Posterior vena cava (tissue), 2 donors: ENCODE results near the gene DRD4. TPM values are rescaled to one million over a fixed set of nuclear protein-coding genes. Genes with fewer than 3 reads are reported as not detected.

Source experiments
- DNase-seq: peaks from one replicate; pipeline ENCODE4 v3.0.0-alpha.2; 2020; ENCODE audit warnings: low spot score
- intact Hi-C, 2 donors: fragments of 100-400 bp; cut with DNase I; formaldehyde crosslinking; loops; one replicate each; pipeline versions ENCODE4 v1.14.1 to v1.14.2; 2022 to 2023
- total RNA-seq, 2 donors: library from RNA; stranded (reverse); fragmentation: NEBNext Ultra II Directional; extraction: Animal tissue kit (Norgen Biotek cat#: 25700); gene quantifications; one replicate each; pipeline ENCODE4 v1.2.1, GENCODE V29; 2021
- donor health status: DM: yes; HTN: yes; CAD: no.
- donor health status: DM: yes; HTN: yes; CAD: no.

The DRD4 gene
- total RNA-seq, 2 donors from 2014 or later: 0.48 to 0.51 TPM

DNA sequence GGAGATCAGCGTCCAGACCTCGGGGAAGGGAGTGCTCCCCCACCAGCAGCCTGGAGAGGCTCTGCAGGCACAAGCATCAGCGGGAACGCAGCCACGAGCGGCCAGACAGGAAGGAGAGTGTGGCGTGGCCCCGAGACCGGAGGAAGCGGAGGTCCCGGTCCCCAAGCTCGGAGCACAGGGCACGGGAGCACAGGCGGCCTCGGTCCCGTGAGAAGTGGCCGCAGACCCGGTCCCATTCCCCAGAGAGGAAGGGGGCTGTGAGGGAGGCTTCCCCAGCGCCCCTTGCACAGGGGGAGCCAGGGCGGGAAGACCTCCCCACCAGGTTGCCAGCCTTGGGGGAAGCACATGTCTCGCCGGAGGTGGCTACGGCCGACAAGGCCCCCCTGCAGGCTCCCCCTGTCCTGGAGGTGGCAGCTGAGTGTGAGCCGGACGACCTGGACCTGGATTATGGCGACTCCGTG is 28.2 kb upstream of the DRD4 start:
- intact Hi-C loops: no loop called here
- no peak for DNase-seq

DNA sequence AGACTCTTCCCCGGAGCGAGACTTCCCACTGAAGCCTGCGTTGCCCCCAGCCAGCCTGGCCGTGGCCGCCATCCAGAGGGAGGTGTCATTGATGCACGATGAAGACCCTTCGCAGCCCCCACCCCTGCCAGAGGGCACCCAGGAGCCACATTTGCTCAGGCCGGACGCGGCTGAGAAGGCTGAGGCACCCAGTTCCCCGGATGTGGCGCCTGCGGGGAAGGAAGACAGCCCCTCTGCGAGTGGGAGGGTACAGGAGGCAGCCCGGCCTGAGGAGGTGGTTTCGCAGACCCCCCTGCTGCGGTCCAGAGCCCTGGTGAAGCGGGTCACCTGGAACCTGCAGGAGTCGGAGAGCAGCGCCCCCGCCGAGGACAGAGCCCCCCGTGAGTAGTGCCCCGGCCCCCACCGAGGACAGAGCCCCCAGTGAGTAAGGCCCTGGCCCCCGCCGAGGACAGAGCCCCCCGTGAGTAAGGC is 27.7 kb upstream of the DRD4 start:
- intact Hi-C loops: no loop called here
- DNase-seq: peak; percentile 81

DNA sequence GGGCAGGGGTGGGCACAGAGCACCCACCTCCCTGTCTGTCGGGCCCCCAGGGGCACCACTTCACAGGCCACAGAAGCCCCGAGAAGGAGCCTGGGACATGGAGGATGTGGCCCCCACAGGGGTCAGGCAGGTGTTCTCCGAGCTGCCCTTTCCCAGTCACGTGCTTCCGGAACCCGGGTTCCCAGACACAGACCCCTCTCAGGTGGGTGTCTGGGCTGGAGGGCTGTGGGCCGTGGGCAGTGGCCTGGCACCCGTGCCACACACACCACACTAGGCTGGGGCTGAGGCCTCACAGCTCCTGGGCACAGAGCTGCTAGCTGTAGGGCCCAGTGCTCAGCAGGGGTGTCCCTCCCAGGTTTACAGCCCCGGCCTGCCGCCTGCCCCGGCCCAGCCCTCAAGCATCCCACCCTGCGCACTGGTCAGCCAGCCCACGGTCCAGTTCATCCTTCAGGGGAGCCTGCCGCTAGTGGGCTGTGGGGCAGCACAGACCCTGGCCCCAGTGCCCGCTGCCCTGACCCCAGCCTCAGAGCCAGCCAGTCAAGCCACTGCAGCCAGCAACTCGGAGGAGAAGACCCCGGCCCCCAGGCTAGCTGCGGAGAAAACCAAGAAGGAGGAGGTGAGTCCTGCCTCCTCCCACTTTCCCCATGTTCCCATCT is 26.8 kb upstream of the DRD4 start:
- DNase-seq: no peak
- intact Hi-C loops: no loop called here

DNA sequence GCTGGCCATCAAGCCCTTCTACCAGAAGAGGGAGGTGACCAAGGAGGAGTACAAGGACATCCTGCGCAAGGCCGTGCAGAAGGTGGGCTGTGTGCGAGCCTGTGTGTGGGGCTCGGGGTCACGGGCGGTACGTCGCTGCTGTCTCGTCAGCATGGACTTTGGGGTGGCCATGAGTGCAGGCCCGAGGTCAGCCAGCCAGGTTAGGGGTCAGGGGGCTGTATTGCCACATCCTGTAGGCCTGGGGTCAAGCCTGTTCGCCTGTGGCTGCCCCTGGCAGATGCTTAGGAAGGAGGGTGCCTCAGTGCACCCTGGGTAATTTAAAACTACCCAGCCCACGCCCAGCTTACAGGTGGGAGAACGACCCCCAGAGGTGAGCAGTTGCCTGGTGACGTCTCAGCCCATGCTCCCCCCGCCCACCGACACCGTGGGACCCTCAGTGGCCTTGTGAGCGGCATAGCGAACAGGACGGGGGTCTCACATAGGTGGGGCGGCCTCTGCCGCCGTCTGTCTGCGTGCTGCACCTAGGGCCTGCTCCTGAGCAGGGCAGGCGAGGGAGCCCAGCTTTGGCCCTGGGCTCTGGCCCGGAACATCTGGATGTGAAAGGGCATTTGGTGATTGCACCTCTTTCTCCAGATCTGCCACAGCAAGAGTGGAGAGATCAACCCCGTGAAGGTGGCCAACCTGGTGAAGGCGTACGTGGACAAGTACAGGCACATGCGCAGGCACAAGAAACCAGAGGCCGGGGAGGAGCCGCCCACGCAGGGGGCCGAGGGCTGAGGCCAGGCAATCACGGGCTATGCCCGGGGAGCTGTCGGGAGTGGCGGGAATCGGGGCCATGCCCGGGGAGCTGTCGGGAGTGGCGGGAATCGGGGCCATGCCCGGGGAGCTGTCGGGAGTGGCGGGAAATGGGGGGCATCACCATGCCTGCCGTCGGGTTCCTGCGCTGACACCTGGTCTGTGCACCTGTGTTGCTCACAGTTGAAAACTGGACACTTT is 25.8 kb upstream of the DRD4 start:
- intact Hi-C loops: no loop called here
- peak; percentile 75 for DNase-seq

DNA sequence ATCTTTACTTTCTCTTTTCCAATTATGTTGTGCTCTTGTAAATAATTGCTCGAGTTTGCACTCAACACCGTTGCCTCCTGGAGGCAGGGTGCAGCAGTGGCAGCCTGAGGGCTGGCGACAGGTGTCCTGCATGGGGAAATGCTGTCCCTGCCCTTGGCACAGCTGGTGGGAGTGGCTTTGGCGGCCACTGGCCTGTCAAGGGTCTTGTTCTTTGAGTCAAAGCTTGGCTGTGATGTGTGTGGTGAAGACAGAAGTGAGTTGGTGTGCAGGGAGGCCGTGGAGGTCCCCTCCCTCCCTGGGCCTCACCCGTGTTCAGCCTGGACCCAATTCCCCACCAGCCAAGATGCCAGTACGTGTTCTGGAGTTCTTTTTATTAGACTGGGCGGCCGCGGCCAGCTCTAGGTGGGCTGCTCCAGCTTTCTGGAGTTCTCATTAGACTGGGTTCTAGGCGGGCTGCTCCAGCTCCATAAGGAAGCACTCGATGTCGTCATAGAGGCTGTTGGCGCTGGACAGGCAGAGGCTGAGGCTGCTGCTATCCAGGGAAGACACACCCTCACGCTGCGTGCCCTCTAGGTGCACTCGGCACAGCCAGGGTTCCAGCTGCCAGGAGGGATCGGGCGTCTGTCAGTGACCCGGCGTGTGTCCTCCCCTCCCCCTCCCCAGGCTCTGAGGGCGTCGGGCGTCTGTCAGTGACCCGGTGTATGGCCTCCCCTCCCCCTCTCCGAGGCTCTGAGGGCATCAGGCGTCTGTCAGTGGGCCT is 24.7 kb upstream of the DRD4 start:
- intact Hi-C loops: no loop called here
- peak; percentile 81 for DNase-seq

DNA sequence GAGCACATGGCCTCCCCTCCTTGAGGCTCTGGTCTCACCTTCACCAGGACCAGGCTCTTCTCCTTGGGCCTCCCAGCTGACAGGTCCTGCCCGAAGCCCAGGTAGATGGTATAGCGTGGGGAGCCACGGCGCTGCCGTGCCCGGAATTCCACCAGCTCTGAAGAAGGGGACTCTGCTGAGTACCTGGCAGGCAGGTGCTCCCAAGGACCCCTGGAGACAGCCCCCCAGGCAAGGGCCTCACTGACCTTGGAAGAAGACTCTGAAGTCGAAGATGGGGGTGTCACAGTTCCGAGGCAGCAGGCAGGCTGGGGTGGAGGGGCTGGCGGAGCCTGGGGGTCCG is 24.1 kb upstream of the DRD4 start:
- intact Hi-C loops: no loop called here
- no peak for DNase-seq

DNA sequence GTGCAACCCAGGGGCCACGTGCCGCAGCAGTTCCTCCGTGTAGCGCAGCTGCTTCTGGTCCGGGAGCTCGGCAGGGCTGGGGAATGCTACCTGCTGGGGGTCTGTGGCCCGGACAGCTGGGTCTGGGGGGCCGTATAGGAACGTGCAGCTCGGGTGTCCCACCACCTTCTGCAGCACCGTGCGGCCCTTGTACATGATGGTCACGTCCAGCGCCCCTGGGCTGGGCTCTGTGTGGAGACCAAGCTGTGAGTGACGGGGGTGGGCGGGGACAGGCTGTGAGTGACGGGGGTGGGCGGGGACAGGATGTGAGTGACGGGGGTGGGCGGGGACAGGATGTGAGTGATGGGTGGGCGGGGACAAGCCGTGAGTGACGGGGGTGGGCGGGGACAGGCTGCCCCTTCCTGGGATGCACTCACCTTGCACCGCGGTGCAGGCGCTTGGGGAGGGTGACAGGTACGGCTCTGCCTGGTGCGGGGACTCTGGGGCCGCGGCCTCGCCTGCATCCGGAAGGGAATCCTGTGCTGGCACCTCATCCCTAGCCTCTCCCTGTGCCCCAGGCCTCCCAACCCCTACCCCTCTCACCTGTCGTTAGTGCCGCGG is 23.6 kb upstream of the DRD4 start:
- intact Hi-C loops: no loop called here

DNA sequence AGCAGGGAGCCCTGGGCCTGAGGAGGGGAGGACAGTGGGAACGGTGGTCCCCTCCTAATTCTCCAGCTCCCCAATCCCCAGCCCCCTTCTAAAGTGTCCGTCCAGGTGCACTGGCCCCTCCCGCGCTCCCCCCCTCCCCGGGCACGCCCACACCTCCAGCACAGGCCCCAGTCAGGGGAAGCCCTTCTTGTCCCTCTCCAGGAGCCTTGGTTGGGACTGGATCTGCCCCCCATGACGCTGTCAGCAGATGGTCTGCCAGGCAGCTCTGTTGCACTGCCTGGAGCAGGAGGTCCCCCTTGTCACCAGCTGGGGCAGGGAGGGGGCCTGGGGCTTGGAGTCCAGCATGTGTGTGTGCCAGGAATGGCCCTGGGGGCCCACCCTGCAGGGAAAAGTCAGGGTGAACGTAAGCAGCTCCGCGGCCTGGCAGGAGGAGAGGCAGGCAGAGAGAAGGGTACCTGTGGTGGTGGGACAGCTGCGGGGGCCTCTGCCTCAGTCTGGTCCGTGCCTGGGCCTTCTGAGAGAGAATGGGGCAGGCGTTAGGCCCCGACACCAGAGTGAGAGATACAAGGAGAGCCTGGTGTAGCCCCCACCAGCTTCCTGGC is 22.9 kb upstream of the DRD4 start:
- no peak for DNase-seq
- intact Hi-C loops: no loop called here

More for the DNA sequence above, 23.6 kb upstream of the DRD4 start:
- DNase-seq: no peak

DNA sequence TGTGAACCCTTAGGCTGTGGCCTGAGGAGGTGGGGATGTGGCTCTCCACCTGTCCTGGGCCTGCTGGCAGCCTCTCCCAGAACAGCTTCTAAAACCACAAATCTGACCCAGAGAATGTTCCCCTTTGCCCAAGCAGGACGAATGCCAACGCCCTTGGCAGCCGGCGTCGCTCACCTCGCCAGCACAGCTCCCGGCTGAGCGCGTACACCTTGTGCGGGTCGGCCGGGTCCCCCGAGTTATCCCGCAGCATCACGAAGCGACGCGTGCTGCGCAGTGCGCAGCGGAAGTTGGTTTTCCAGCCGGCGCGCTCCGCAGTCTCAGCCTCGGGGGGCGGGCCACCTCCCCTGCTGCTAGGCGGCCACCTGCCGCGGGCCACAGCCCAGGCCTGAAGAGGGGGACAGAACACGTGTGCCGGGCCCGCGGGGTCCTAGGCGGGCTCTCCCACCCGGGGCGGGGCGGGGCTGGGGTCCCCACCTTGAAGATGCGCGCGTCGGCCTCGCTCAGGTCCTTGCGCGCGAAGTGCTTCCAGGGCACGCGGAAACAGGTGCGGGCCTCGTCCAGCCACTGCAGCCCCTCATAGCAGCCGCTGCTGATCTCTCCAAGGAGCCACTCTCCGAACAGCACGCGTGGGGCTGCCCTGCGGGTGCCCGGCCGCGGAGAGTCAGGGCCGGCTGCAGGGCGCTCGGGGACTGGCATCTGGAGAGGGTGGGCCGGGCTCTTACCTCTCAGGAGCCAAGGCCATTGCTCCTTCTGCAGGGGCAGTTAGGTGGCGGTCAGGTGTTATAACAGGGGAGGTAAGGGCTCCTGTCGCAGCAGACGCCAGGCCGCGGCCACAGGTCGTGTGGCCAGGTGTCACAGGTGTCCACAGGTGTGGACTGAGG is 22.2 kb upstream of the DRD4 start:
- no peak for DNase-seq
- intact Hi-C loops: no loop called here

DNA sequence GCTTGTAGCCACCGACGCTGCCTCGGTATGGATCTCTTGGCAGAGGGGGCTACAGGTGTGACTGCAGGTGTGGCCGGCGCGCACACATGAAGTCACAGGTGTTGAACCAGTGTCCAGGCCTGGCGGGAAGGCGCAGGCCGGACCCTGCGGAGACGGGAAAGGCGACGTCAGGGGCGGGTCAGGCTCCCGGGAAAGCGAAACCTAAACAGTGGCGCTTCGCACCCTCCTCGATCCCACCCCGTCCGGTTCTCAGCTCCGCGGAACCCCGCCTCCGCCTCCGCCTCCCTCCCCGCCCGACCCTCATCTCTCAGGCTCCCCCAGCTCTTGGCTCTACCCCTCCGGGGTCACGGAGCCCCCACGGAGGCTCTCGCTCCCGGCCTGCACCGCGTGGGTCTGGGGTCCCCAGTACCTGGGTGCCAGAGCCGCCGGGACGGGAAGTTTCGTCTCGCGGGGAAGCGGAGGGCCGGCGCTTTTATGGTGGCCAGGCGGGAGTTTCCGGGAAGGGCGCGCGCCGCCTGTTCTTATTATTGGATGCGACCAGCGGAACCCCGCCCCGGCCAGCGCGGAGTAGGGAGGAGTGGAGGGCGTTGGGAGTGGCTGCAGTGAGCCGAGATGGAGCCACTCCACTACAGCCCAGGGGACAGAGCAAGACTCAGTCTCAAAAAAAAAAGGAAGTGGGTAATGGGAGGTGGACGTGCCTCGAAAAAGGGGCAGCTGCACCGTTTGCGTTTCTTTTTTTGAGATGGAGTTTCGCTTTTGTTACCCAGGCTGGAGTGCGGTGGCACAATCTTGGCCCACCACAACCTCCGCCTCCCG is 21.4 kb upstream of the DRD4 start, which contains the start of gene IRF7:
Gene IRF7 (minus strand): TSS at position 447 of the 816 bp plus-strand sequence. CDS start 586 bp downstream, outside the sequence.
- intact Hi-C loops: no loop called here

DNA sequence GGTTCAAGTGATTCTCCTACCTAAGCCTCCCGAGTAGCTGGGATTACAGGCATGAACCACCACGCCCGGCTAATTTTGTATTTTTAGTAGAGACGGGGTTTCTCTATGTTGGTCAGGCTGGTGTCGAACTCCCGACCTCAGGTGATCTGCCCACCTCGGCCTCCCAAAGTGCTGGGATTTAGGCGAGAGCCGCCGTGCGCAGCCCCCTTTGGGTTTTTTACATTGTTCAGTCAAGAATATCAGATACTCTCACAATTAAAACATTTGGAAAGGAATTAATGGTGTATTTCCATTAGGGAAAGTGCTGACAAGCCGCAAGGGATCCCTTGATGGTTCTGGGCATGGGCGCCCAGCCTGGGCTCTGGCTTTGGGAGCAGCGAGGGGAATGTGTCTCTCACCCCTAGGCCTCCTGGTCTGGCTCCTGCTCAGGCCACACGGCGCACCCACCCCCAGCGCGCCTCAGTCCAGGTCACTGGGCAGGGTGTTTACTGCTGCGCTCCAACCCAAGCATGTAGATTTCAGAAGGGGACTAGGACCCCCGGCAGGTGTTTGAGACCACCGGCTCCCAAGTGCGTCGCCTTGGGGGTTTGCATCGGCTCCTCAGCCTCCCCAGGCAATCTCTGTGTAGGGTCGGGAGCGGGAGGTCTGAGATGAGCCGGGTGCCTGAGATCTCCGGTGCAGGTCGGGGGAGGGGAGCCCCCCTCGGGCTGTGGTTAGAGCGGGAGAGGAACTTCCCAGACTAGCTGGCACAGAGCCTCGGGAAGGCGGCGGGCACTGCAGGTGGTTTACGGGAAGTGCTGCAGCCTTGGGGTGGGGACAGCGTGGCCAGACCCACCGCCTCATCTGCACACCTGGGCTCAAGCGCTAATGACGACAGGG is 20.5 kb upstream of the DRD4 start:
- intact Hi-C loops: no loop called here
- no peak for DNase-seq

More for the DNA sequence above, 21.4 kb upstream of the DRD4 start, which contains the start of gene IRF7:
- DNase-seq: peak; percentile 99

DNA sequence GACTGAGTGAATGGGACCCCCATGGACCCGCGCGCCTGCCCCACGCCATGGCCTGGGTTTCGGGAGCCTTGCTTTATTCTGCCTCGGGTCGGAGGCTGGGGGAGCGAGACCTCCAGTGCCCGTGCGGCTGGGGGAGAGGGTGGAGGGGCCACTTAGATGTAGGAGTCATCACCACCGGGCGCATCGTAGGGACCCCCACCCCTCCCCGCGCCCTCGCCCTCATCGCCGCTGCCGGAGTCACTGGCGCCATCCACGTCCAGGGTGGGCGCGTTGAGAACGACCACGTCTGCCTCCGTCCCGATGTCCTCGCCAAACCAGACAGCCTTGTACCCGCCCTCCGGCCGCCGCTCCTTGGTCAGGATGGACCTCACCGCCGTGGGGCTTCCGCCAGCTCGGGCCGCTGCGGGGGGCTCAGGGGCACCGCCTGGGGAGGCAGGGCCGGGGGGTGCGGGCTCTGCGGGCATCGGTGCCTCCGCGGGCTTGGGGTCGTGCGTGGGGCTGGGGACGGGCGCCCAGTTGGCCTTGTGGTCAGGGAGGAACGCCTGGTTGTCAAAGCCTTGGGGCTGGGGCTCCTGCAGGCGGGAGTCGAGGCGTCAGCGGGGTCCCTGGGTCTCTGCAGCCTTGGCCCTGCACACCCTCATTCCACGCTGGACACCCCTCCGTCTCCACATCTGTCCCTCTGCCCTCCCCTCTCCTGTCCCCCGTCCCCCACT is 19.7 kb upstream of the DRD4 start:
- intact Hi-C loops: no loop called here
- no peak for DNase-seq

DNA sequence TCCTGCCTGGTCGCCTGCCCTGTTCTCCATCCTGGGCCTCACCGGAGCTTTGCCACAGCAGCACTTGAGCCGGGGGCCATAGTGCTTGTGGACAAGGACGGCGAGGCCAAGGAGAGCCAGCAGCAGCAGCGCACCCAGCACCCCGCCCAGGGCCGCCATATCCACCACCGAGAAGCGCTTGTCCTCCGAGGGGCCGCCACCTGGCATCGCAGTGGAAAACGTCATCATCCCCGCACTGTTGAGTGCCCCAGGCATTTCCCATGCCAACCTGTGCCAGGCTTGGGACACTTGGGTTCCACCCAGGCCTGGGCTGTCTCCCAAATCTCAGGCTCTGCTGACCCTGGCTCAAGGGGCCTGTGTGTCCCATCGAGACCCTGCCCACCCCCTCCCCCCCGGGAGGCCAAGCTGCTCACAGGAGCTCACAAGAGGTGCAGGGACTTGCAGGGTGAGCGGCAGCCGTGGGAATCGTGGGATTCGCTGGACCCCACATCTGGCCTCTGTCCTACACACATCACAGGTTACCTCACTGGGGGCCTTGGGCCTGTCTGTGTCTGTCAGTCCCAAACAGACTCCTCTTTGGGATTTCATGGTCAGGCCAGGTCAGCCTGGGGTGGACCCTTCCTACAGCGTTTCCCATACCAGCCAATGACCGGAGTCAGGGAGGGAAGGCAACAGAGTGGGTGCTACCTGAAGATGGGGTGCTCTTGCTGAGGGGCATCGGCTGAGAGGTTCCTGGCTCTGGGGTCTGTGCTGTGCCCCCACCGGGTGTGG is 19.0 kb upstream of the DRD4 start:
- DNase-seq: no peak
- intact Hi-C loops: no loop called here

DNA sequence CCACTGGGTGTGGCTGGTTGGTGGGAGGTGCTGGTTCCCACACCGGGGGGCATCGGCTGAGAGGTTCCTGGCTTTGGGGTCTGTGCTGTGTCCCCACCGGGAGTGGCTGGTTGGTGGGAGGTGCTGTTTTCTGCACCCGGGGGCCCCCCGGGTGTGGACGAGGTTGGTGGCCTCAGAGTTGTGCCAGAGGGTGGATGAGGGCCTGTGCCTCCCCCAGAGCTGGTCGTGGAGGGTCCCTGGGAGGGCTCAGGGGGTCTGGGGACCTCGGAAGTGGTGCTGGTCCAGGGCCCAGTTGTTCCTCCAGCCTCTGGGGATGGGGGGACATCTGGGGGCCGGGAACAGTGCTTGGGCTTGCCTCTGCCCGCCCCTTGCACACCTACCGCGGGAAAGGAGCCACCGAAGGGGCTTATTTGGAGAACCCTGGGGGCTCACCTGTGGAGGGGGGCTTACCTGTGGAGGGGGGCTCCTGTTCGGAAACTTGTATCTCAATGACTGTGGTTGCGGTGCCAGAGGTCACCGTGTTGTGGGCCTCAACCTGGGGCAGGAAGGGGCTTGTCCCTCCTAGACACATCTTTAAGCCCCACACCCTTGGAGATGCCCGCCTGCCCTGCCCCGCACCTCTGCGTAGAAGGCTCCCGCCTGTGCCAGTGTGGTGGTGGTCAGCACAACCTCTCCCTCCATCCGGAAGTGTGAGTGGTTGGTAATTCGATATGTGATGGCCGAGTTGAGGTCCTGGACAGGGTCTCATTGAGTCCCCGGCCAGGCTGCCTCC is 18.0 kb upstream of the DRD4 start:
- intact Hi-C loops: no loop called here
- DNase-seq: no peak
